Measurements from ENCODE around the gene ITFG1. TPM values are rescaled to one million over a fixed set of nuclear protein-coding genes. Genes with fewer than 3 reads are reported as not detected.

Gene ITFG1
- total RNA-seq, 4 donors from 2014 or later, result 44.8 to 98.4 (median 65.5) TPM

DNA sequence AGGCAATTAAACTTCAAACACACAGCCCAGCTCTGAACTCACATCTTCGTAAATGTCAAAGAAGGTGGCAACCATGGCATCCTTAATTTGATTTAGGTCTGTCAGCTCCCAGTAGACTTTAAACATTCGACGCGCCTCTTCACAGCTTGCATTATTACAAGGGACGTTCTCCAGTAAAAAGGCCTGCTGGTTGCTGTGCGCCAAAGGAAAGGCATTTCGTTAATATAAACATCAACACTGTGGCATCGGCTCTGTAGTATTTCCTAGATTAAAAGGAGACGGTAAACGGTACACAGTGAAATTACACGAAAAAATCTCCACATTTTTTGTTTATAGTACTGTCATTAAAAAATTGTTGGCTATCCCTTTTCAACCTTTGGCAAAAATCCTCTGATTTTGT, 200.4 kb downstream of the ITFG1 start:
- TF ChIP-seq, protein P1, sequence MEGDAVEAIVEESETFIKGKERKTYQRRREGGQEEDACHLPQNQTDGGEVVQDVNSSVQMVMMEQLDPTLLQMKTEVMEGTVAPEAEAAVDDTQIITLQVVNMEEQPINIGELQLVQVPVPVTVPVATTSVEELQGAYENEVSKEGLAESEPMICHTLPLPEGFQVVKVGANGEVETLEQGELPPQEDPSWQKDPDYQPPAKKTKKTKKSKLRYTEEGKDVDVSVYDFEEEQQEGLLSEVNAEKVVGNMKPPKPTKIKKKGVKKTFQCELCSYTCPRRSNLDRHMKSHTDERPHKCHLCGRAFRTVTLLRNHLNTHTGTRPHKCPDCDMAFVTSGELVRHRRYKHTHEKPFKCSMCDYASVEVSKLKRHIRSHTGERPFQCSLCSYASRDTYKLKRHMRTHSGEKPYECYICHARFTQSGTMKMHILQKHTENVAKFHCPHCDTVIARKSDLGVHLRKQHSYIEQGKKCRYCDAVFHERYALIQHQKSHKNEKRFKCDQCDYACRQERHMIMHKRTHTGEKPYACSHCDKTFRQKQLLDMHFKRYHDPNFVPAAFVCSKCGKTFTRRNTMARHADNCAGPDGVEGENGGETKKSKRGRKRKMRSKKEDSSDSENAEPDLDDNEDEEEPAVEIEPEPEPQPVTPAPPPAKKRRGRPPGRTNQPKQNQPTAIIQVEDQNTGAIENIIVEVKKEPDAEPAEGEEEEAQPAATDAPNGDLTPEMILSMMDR (IDR thresholded peaks at IDR 0.05; ENCODE audit: low read depth), result no peak

DNA sequence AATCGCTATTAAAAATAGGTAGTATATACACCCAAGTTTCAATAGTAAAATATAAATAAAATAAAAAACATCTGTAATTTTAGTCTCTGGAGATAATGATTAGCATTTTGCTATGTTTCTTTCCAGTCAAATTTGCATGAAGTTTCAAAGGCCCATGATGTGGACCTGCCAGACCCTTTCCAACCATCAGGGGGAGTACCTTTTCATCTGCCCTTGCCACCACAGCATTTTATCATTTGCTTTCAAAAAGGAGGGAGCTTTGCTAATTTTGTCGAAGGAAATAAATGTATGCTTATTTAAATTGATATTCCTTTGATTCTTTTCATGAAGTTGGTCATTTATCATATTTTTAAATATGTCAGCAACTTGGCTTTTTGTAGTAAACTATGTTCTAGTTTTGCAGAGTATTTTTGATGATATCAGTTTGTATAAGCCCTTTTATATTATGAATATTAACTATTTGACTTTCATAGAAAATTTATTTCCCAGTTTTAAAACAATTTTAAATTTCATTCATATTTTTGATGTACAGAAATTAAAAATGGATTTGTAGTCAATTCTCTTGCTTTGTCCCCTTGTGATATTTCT, 201.9 kb downstream of the ITFG1 start:
- TF ChIP-seq, protein P1 (IDR thresholded peaks at IDR 0.05; ENCODE audit: low read depth), result no peak

DNA sequence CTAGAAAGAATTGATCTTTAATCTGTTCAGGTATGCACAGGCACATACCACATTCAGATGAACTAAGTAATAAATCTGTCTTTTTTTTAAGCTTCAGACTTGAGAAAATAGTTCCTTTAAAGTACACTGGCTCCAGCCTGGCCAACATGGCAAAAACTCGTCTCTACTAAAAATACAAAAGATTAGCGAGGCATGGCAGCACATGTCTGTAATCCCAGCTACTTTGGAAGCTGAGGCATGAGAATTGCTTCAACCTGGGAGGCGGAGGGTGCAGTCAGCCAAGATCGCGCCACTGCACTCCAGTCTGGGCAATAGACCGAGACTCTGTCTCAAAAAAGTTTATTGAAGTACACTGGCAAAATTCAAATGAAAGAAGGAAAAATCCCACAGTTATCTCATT, 206.1 kb downstream of the ITFG1 start:
- TF ChIP-seq, protein P1 (IDR thresholded peaks at IDR 0.05; ENCODE audit: low read depth), result no peak

DNA sequence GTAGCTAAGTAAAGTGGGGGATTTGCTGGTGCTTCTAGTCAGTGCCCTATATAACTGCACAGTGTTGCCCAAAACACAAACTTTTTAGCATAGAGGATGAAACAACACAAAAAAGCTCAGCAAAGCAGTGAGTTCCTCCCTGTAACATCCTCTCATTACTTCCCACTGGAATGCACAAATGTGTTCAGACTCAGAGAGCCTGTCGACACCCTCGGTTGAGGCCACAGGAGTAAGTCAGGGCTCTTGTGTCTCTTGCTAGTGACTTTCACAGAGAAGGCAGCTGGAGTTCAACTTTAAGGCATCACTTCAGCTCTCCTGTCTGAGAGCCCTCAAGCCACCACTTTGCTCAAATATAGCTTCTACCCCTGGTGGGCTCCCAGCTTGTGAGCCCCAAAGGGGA, 209.9 kb downstream of the ITFG1 start:
- TF ChIP-seq, protein P1 (IDR thresholded peaks at IDR 0.05; ENCODE audit: low read depth), result no peak

DNA sequence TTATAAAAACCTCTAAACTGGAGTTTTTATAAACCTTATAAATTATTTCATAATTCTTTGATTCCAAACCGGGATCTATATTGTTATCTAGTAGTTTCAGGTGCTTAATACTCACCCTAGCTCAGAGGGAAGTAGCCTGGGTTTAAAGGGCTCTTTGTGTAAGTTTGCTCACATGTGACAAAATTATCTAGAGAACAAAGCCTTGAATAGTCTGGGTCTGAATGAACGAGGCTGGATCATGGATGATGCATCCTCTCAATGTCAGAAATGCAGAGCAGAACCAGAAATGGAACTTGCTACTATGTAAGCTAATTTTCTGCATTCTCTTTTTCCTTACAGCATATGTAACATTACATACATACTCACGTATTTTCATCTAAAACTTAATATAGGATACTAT, 213.2 kb downstream of the ITFG1 start:
- TF ChIP-seq, protein P1 (IDR thresholded peaks at IDR 0.05; ENCODE audit: low read depth), result no peak

DNA sequence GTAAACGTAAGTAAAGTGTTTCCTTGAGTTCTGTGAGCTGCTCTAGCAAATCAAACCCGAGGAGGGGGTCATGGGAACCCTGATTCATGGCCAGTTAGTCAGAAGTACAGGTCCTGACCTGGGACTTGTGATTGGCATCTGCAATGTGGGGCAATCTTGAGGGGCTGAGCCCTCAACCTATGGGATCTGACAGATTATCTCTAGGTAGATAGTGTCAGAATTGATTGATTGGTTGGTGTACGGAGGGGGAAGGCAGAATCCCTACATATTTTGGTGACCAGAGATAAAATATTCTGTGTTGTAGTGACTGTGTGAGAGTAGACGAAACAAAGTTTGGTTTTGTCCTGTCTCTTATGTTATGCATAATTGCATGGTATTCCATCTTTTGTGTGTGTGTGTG, 216.7 kb downstream of the ITFG1 start:
- TF ChIP-seq, protein P1 (IDR thresholded peaks at IDR 0.05; ENCODE audit: low read depth), result no peak

DNA sequence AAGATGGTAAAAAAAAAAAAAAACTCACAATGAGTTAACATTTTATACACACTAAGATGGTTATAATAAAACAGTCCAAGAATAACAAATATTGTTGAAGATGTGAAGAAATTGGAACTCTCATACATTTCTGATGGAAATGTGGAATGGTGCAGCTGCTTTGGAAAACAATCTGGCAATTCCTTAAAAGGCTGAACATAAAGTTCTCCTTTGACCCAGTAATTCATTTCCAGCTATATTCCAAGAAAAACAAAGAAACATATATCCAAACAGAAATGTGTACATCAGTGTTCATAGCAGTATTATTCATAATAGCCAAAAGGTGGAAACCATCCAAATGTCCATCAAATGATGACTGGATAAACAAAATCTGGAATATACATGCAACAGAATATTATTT, 219.8 kb downstream of the ITFG1 start:
- TF ChIP-seq, protein P1 (IDR thresholded peaks at IDR 0.05; ENCODE audit: low read depth), result no peak

All from subcutaneous adipose tissue (tissue), 4 donors.